ENCODE results near the gene CAPN9.

DNA sequence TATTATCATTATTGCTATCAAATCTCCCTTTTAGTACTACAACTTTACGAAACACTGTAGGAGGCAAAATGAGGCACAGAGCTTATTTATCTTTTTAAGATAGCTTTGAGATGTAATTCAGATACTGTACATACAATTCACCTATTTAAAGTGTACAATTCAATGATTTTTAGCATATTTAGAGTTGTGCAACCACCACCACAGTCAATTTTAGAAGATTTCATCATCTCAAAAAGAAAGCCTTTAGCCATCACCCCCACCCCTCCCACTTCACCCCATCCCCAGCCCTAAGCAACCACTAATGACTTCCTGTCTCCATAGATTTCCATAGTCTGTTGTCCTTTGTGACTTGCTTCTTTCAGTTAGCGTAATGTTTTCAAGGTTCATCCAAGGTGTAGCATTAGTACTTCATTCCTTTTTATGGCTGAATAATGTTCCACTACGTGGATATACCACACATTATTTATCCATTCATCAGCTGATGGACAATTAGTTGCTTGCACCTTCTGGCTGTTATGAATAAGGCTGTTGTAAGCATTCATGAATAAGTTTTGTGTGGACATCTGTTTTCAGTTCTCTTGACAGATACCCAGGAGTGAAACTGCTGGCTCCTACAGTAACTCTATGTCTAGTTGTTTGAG is 9.4 kb upstream of the CAPN9 start:
- TF ChIP-seq, protein P1, sequence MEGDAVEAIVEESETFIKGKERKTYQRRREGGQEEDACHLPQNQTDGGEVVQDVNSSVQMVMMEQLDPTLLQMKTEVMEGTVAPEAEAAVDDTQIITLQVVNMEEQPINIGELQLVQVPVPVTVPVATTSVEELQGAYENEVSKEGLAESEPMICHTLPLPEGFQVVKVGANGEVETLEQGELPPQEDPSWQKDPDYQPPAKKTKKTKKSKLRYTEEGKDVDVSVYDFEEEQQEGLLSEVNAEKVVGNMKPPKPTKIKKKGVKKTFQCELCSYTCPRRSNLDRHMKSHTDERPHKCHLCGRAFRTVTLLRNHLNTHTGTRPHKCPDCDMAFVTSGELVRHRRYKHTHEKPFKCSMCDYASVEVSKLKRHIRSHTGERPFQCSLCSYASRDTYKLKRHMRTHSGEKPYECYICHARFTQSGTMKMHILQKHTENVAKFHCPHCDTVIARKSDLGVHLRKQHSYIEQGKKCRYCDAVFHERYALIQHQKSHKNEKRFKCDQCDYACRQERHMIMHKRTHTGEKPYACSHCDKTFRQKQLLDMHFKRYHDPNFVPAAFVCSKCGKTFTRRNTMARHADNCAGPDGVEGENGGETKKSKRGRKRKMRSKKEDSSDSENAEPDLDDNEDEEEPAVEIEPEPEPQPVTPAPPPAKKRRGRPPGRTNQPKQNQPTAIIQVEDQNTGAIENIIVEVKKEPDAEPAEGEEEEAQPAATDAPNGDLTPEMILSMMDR (IDR thresholded peaks at IDR 0.05) = no peak
- no peak for TF ChIP-seq POLR2A (IDR thresholded peaks at IDR 0.05)
